DMS79 treated with DMSO at 0.1 percent for 48 hours (cell line): ENCODE measurements around the gene BIN1.

Experiments
- DNase-seq: peaks from one replicate; lab custom pipeline; 2025; lab: John Stamatoyannopoulos, UW

Gene BIN1

GRCh38 chr2:127091886-127092285 lies 15.1 kb downstream of the BIN1 start:
- DNase-seq: no peak

GRCh38 chr2:127091148-127091547 lies 15.8 kb downstream of the BIN1 start:
- no peak for DNase-seq

GRCh38 chr2:127090281-127091120 lies 16.5 kb downstream of the BIN1 start:
- no peak for DNase-seq

GRCh38 chr2:127089478-127090235 lies 17.3 kb downstream of the BIN1 start:
- DNase-seq: no peak

- DNase-seq: no peak
Observed at GRCh38 chr2:127088706-127089105, 18.2 kb downstream of the BIN1 start.

- DNase-seq: no peak
Observed at GRCh38 chr2:127087791-127088495, 19.0 kb downstream of the BIN1 start.

GRCh38 chr2:127086990-127087790 lies 19.8 kb downstream of the BIN1 start:
- no peak for DNase-seq

- DNase-seq: no peak
Observed at GRCh38 chr2:127085317-127085681, 21.7 kb downstream of the BIN1 start.

- no peak for DNase-seq
Observed at GRCh38 chr2:127084611-127085316, 22.2 kb downstream of the BIN1 start.

- DNase-seq: no peak
Observed at GRCh38 chr2:127083819-127084503, 23.0 kb downstream of the BIN1 start.

- no peak for DNase-seq
Observed at GRCh38 chr2:127082974-127083373, 24.0 kb downstream of the BIN1 start.

- DNase-seq: no peak
Observed at GRCh38 chr2:127081826-127082633, 24.9 kb downstream of the BIN1 start.

- no peak for DNase-seq
Observed at GRCh38 chr2:127080938-127081755, 25.8 kb downstream of the BIN1 start.

- DNase-seq: no peak
Observed at GRCh38 chr2:127080226-127080937, 26.6 kb downstream of the BIN1 start.

GRCh38 chr2:127079358-127079920 lies 27.5 kb downstream of the BIN1 start:
- no peak for DNase-seq

GRCh38 chr2:127078666-127079270 lies 28.2 kb downstream of the BIN1 start:
- DNase-seq: no peak

- DNase-seq: no peak
Observed at GRCh38 chr2:127078028-127078427, 28.9 kb downstream of the BIN1 start.
